Skin epidermis (tissue), 12 donors: ENCODE results near the gene FAR2.
A peak's percentile ranks its signal among the peaks of the same experiment; 100 is the strongest.

ENCODE experiments used
- H3K27ac ChIP-seq, 21 experiments: fragments of 200-600 bp; sonication (generic) in 11 of 21; one replicate each; pipeline ENCODE4 v1.5.0; 2020; ENCODE audit warnings: mild to moderate bottlenecking in 3 of 21, inconsistent platforms in 2 of 21, moderate library complexity in 2 of 21
- H3K4me3 ChIP-seq, 7 experiments: fragments of 200-600 bp; sonication (generic) in 2 of 7; one replicate each; pipeline ENCODE4 v1.5.0; 2020; ENCODE audit warnings: inconsistent platforms in 2 of 7, mild to moderate bottlenecking in 2 of 7, moderate library complexity in 1 of 7

The FAR2 gene

DNA sequence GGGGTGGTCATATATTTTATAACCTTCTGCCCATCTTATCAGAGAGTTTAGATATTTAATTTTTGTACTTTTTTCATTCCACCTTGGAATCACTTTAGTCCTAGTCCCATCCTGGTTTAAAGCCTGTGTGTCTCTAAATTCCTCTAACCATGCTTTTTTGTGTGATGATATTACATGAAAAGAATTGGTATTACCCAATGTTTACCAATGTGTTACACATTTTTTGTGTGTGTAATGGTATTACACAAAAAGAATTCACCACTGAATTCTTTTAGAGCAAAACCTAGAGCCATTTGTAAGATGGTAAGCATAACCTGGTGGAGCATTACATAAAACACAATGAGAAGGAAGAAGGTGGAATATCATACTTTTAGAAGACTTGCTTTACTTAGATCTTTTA is 77.5 kb downstream of the FAR2 start:
- no peak overlapping the region for H3K27ac ChIP-seq
- H3K4me3 ChIP-seq = no peak overlapping the region

DNA sequence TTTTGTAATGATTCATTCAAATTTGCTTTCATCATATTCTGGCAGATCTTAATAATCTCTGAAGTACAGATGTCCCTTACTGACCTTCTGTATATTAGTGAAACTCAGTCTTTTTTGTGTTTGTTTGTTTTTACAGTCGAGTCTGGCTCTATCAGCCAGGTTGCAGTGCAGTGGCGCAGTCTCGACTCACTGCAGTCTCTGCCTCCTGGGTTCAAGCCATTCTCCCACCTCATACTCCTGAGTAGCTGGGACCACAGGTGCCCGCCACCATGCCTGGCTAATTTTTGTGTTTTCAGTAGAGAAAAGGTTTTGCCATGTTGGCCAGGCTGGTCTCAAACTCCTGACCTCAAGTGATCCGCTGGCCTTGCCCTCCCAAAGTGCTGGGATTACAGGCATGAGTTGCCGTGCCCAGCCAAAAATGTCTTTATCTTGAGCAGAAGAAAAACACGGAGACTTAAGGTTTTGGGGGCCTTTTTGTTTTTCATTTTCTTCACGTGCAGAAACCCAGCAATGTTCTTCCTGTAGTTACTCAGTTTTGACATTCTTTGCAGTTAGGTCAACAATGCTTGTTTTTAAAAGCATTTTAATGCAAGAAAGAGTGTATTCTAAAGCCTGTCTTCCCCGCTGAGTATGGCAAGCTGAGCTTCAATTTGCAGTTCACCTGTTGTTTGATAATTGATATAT is 79.5 kb downstream of the FAR2 start:
- Histone ChIP-seq H3K27ac (no peak overlapping the region), H3K4me3 (no peak overlapping the region)

DNA sequence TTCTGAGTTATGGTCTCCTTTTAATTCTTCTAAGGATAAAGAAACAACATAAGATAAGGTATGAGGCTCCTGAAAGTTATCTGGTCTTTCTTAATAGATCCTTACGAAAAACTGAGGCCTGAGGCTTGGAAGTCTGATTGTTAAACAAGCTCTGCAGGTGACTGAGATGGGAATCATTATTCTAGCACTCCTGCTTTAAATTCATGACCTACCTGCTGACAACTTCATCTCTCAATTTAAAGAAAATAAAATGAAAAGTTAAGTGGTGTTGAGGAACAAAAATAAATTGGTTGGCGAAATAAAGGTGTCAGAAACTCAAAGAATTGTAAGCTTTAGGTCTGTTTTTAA is 80.1 kb downstream of the FAR2 start:
- Histone ChIP-seq H3K27ac (no peak overlapping the region), H3K4me3 (no peak overlapping the region)

DNA sequence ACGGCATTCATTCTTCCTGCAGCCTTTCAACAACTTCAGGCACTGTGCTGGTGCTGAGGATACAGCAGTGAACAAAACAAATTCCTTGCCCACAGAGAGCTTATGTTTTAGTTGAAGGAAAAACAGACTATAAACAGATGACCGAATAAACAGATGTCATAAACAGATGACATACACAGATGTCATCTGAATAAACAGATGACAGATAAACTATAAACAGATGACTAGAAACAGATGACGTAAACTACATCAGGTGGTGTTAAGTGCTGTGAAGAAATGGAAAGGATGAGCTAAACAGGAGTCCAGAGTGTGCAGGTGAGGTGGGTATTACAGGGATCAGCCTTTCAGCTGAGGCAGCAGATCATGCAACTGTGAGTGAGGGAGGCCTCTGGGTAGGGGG is 80.9 kb downstream of the FAR2 start:
- Histone ChIP-seq H3K4me3 (no peak overlapping the region), H3K27ac (no peak overlapping the region)

DNA sequence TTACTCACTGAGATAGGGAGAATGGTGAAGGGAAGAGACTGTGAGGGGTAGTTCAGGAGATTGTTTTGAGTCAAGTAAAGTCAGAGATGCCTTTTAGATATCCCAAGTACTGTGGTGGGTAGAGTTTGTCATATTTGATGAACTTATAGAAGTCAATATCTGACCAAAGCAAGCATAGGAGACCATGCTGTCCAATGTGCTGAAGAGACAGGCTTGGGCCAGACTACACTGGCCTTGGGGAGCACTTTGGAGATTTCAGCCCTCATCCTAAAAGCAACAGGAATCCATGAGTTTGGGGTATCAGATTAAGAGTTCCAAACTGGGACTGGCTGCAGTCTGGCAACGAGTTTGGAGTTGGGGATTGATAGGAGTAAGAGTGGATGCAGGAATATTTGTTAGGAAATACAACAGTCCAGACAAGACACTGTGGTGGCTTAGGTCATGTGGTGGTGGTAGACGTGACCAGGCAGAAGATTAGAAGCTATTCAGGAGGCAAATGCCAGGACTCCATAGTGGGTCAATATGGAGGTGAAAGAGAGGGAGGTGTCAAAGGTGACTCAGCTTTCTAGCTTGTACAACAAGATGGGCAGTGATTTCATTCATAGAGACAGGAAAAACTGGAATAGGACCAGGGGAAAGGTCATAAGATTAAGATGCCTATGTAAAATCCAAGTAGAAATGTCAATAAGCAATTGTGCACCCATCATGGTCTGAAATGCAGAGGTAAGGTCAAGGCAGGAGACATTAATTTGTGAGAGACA is 81.9 kb downstream of the FAR2 start:
- no peak overlapping the region for H3K27ac ChIP-seq
- H3K4me3 ChIP-seq = no peak overlapping the region

DNA sequence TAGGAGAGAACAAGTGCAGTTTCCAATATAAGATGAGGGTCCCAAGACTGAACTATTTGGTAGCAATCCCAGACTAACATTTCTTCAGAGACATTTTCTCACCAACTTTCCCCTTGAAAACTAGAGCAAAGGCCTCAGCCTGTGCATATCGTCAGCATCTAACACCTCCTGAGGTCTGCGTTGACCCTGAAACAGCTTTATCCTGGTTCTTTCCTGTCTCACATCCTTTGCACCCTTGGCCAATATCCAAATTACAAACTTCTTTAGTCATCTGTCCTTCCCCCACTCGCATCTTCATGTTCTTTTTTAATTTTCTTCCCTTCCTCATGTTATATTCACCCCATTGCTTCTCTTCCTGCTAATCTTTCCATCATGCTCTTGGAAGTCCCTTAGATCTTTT is 83.0 kb downstream of the FAR2 start:
- no peak overlapping the region for H3K4me3 ChIP-seq

DNA sequence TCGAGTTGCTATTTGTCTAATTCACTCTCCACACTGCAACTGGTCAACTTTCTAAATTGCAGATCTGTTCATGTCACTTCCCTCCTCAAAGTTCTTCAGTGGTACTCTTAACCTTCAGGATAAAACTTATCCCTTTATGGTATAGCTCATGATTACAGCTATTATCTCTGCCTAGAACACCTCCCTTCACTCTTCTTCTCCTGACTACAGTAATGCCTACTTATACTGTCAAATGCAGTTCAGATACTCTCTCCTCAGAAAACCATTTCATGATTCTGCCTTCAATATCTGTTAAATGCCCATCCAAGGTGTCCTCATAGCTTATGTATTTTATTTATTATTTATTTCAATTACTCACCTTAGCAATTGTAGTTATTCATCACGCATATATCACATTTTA is 85.5 kb downstream of the FAR2 start:
- Histone ChIP-seq H3K27ac (no peak overlapping the region), H3K4me3 (no peak overlapping the region)

More for the DNA sequence above, 83.0 kb downstream of the FAR2 start:
- no peak overlapping the region for H3K27ac ChIP-seq

DNA sequence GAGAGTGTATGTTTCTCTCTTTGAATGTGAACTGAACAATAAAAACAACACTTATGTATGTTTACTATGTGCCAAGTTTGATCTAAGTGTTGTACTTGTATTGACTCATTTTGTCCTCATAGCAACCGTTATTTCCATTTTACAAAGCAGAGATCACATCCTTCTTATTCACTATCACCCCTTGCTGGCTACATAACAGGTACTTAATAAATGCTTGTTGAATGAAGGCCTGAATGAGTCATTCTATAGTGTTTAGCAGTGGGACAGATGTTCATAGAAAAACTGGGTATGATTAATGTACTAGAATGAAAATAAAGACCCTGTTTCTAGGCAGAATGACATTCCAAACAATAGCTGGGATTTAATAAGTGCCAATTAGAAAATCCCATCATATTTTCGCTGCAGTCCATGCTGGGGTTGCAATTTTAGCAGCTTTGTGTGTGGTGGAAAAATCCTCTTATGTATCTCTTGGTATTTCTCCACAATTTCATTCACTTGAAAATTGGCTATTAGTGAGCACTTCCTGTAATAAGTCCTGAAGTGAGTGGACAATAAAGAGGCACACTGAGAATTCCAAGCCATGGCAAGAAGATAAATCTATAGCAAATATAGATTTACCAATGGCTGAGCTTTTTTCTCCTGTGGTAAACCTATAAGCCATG is 86.0 kb downstream of the FAR2 start:
- H3K27ac ChIP-seq = no peak overlapping the region

DNA sequence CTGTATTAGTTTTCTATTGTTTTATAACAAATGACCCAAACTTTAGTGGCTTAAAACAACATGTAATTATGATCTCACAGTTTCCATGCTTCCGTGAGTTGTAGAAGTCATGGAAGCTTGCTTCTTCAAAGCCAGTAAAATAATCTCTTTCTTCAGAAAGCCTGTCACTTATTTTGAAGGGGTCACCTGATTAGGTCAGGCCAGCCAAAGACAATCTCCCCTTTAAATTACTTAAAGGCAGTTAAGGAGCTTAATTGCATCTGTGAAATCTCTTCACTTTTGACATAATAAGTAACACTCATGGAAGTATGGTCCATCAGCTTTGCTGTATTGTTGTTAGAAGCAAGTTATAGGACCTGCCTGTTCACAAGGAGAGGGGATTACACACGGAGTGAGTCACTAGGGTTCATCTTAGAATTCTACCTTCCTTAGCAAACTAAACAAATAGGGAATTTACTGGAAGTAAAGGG is 89.8 kb downstream of the FAR2 start:
- Histone ChIP-seq H3K4me3 (no peak overlapping the region), H3K27ac (no peak overlapping the region)

More for the DNA sequence above, 86.0 kb downstream of the FAR2 start:
- no peak overlapping the region for H3K4me3 ChIP-seq

DNA sequence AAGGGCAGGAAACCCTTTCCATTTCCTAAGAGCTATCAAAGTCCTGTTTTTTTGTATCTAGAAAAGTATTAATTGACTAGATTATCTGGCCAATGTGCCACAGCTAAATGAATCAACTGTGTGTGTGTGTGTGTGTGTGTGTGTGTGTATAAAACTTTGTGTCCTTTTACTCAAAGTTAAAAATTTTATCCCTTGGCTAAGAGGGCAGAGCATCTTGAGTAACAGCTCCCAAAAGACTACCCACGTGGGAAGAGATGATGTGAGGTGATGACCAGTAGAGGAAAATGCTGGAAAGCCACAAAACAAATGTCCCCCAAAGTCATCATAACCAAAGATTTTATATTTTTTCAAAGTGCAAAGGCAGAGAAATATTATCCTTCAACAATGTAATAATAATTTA is 90.3 kb downstream of the FAR2 start:
- no peak overlapping the region for H3K27ac ChIP-seq
- no peak overlapping the region for H3K4me3 ChIP-seq

DNA sequence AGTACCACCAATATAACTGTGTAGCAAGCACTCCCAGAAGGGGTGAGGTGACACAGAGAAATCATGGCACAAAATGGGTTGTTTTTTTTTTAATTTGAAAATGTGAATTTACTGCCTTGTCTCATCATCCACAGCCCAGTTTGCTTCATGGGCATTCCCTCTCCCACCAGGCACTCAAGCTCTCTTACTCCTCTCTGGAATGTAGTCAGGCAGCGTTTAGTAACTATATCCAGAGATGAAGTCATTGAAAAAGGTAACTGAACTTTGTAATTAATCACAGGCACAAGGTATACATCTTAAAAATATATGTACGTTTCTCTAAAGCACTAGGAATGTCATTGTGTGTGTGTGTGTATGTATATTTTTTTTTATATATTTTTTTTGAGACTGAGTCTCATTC is 91.4 kb downstream of the FAR2 start:
- no peak overlapping the region for H3K27ac ChIP-seq
- H3K4me3 ChIP-seq = no peak overlapping the region

DNA sequence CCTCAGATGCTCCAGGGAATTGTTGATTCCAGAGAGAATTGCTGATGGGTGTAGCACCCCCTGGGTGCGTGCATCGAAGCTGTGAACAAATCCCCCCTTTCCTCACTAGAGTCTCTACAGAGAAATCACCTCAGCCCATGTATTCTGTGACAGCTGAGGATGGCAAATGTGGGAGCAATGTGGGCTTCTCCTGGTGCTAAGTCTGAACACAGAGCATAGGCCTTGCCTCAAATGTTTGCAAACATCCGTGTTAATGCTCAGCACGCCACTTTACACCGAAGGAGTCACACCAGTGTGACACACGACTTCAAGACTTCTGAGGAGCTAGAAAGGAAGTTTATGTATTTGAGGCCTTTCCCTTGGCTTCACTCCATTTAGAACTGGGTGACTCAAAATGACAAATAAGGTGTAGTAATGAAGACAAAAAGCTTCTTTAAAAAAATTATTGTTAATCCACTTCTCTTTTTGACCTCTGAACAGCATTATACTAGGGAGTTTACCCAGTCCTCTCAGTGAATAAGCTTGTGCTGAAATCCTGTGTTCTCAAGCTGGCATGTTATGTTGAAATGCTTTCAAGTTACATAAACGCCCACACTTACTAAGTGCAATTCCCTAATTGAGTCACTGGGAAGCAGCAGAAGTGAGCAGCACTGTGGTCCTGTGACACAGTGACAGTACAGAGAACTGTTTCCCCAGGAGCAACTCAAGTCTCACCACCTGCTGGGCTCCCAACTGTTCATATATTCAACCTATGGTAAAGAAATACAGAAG is 92.9 kb downstream of the FAR2 start:
- peak overlapping the region in 19 of 21 experiments; percentile 20 to 87 (median 57) for H3K27ac ChIP-seq
- no peak overlapping the region for H3K4me3 ChIP-seq

DNA sequence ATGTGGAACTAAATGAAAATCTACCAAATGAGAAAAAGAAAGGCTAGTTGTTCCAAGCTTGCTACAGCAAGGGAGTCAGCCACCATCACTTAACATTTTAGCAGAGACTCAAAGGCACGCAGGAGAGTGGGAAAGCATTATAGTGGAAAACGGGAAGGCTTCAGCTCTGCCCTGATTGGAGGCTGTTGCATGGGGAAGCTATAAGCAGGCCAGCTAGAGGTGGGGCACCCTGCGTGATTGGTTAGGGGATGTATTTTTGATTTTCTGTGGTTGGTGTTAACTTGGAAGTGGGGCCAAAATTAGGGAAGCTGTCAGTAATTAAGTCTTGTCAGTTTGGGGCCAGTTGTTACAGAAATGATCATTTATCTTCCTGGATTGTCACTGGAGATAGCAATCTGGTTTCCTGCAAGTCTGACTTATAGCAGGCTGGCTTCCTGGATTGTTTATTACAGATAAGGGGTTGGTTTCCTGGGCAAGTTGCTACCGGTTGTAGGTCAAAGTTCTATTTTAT is 93.9 kb downstream of the FAR2 start:
- Histone ChIP-seq H3K27ac (peak overlapping the region in 17 of 21 experiments; percentile 20 to 87 (median 50)), H3K4me3 (no peak overlapping the region)

DNA sequence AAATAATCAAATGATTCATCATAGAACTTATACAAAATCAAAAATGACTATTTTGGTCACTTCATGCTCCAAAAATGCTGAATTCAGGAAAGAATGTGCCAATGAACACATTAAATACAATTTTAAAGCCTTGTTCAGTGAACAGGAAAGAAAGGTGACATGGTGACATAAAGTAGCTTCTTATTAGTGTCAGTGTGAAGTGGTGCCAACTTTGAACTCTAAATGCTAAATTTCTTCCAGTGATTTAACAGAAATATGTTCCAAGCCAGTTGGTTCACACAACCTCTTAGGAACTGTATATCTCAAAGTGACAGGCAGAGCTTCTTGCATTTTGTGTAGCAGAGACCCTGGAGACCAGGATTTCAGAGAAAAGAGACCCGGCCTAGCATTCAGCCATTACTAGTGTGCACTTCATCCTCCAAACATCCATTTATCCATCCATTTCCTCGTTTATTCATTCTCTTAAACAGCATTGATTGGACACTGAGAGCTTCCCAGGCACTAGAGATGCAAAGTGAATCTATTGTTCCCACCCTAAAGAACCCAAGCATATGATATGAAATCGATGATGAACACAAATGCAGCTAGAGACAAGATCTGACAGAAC is 95.2 kb downstream of the FAR2 start:
- Histone ChIP-seq H3K4me3 (no peak overlapping the region), H3K27ac (no peak overlapping the region)

DNA sequence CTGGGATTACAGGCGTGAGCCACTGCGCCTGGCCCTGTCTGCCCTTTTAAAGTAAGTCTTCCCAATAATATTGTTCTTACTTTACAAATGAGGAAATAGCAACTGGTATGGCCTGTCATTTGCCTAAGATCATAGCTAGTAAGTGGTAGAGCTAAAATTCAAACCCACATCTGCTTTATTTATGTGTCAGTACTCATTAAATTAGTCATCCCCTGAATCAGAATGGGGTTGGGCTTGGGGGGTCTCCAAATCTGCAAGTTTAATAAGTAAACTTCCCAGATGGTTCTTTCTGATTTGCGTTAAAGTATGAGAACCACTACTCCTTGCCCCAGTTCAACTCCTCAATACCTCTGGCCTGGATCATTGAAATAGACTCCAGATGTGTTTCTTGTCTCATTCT is 96.2 kb downstream of the FAR2 start:
- Histone ChIP-seq H3K27ac (no peak overlapping the region), H3K4me3 (no peak overlapping the region)

DNA sequence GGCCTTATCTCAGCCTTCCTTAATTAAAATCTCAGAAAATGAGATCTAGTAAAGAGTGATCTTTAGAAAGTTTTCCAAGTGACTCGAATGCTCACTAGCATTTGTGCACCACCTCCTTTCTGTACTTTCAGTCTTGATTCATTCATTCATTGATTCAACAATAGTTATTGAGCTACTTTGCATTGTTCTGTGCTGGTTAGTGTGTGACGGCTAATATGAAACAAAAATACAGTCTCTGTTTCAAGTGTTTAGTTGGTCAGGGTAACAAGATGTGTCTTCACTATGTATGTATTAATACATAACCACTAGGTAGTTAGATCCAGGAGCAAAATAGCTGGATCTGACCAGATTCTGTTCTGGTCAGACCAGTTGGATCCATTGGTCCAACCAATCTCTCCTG is 100.9 kb downstream of the FAR2 start:
- H3K27ac ChIP-seq = no peak overlapping the region
- H3K4me3 ChIP-seq = no peak overlapping the region

DNA sequence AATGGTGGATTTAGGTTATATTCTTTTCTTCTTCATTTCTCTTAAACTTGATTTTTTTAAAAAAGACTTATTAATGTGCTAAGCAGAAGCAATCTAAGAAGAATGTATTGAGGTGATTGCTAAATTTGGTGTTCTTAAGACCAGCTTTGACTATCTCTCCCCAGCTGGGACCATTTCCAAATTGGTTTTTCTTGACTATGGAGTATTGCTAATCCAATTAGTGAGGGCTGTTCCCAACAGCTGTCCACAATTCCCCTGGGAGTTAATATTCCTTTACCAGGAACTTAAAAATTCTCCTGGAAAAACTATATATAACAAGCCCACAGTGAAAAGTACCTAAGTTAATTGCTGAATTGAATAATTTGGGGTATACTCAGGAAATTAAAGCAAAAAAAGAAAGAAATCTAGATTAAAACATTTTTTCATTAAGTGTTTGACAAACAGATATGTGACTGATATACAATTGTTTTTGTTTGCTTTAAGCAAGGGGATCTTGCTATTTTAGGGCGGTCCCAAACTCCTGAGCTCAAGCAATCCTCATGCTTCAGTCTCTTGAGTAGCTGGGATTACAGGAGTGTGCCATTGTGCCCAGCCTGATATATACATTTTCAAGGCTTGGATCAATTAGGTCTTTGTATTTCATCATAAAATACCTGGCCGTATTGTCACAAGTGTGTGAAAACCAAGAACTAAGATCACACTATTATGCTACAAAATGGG is 105.0 kb downstream of the FAR2 start:
- Histone ChIP-seq H3K27ac (no peak overlapping the region), H3K4me3 (no peak overlapping the region)

DNA sequence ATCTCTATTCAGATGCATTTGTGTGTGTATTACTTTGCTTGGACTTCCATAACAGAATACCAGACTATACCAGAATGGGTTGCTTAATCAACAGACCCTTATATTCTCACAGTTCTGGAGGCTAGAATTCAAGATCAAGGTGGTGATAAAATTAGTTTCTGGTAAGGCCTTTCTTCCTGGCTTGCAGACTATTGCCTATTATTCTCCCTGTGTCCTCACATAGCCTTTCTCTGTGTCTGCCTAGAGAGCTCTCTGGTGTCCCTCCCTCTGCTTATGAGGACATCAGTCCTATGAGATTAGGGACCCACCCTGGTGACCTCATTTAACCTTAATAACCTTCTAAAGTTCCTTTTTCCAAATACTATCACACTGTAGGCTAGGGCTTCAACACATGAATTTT is 106.0 kb downstream of the FAR2 start:
- Histone ChIP-seq H3K4me3 (no peak overlapping the region), H3K27ac (no peak overlapping the region)

DNA sequence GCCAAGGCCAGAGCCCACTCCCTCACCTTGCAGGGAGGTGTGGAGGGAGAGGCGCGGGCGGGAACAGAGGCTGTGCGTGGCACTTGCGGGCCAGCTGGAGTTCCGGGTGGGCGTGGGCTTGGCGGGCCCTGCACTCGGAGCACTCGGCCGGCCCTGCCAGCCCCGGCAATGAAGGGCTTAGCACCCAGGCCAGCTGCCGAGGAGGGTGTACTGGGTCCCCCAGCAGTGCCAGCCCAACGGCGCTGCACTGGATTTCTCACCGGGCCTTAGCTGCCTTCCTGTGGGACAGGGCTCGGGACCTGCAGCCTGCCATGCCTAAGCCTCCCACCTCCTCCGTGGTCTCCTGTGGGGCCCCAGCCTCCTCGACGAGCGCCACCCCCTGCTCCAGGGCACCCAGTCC is 107.5 kb downstream of the FAR2 start:
- Histone ChIP-seq H3K4me3 (no peak overlapping the region), H3K27ac (no peak overlapping the region)
